ACHN (cell line): Measurements from ENCODE around the gene MC1R.
"Not testable (repeated sequence)": the region's sequence is repeated elsewhere in the genome, so short reads cannot be mapped to it uniquely, and the experiment has no call there.

Experiments used
- DNase-seq: peaks from one replicate; pipeline ENCODE4 v3.0.0-alpha.2; 2015
- in situ Hi-C: cut with HindIII; loops from 2 replicates; pipeline ENCODE4 v1.10.0; 2017; ENCODE audit warnings: low sequenced_read_pairs, low pct_ligation_motif_present, low pct_unique_long_range_greater_than_20kb

The MC1R gene

GRCh38 chr16:89910717-89911354 is 7.8 kb upstream of the MC1R start:
- DNase-seq: no peak
- in situ Hi-C loops: no loop called here

- in situ Hi-C loops: no loop called here
- no peak for DNase-seq
Measured at GRCh38 chr16:89911375-89911774, 7.3 kb upstream of the MC1R start.

- in situ Hi-C loops: no loop called here
- DNase-seq: no peak
Measured at GRCh38 chr16:89912143-89912542, 6.5 kb upstream of the MC1R start.

GRCh38 chr16:89912627-89913026 is 6.0 kb upstream of the MC1R start:
- no peak for DNase-seq
- in situ Hi-C loops: no loop called here

GRCh38 chr16:89913408-89914387 is 5.0 kb upstream of the MC1R start:
- no peak for DNase-seq
- in situ Hi-C loops: no loop called here

- in situ Hi-C loops, DNase-seq: not testable (repeated sequence)
Measured at GRCh38 chr16:89914642-89915285, 3.9 kb upstream of the MC1R start.

GRCh38 chr16:89915303-89916232 is 3.1 kb upstream of the MC1R start:
- in situ Hi-C loops: no loop called here
- no peak for DNase-seq

GRCh38 chr16:89917773-89918452 is 749 bp upstream of the MC1R start:
- in situ Hi-C loops: no loop called here
- peak; percentile 99 for DNase-seq

GRCh38 chr16:89919535-89920406 is 1.1 kb downstream of the MC1R start:
- DNase-seq: no peak
- in situ Hi-C loops: no loop called here

GRCh38 chr16:89920723-89921122 is 2.1 kb downstream of the MC1R start:
- DNase-seq: peak; percentile 38
- in situ Hi-C loops: no loop called here

GRCh38 chr16:89921131-89921701 is 2.6 kb downstream of the MC1R start:
- in situ Hi-C loops: no loop called here
- no peak for DNase-seq

- in situ Hi-C loops: no loop called here
- peak; percentile 95 for DNase-seq
Measured at GRCh38 chr16:89921702-89922476, 3.2 kb downstream of the MC1R start.

- peak; percentile 95 for DNase-seq
Measured at GRCh38 chr16:89922477-89922883, 3.8 kb downstream of the MC1R start.

GRCh38 chr16:89922884-89923639 is 4.4 kb downstream of the MC1R start, which contains the start of gene TUBB3:
Gene TUBB3, plus strand, starts transcription at chr16:89923342. Its CDS starts 60 bp downstream, at chr16:89923402.
- in situ Hi-C loops: no loop called here
- DNase-seq: peak; percentile 91

More at GRCh38 chr16:89922477-89922883, 3.8 kb downstream of the MC1R start:
- in situ Hi-C loops: no loop called here

GRCh38 chr16:89923640-89924296 is 5.1 kb downstream of the MC1R start:
- in situ Hi-C loops: no loop called here
- no peak for DNase-seq
